CD14-positive monocyte (primary cell): ENCODE measurements around the gene PARD6G. TPM values are rescaled to one million over a fixed set of nuclear protein-coding genes. Genes with fewer than 3 reads are reported as not detected.

Experiments used
- DNase-seq, 3 donors: peaks; one replicate each; pipeline ENCODE4 v3.0.0-alpha.2; 2011 to 2022
- H2AFZ ChIP-seq: 2 replicates; pipeline ENCODE4 v1.6.0; 2012; ENCODE audit warnings: mild to moderate bottlenecking, low read depth, low read length, inconsistent platforms; ENCODE audit not compliant: insufficient read depth, poor library complexity, severe bottlenecking
- H3K27ac ChIP-seq, 2 donors: 1 replicate in 1 of 2; 2 replicates in 1 of 2; pipeline ENCODE4 v1.5.1; 2012 to 2013; ENCODE audit warnings: low read length in 2 of 2, control low read depth in 1 of 2, inconsistent platforms in 1 of 2, low read depth in 1 of 2, mild to moderate bottlenecking in 1 of 2
- H3K27me3 ChIP-seq, 2 donors: one replicate each; pipeline versions ENCODE4 v1.6.0 to v1.6.1; 2011 to 2013; ENCODE audit warnings: low read length in 2 of 2; ENCODE audit not compliant: control insufficient read depth in 2 of 2, insufficient read depth in 2 of 2
- H3K36me3 ChIP-seq, 2 donors: replicated peaks in 1 of 2; 1 replicate in 1 of 2; 2 replicates in 1 of 2; pipeline versions ENCODE4 v1.5.1 to v1.6.1; 2012 to 2013; ENCODE audit warnings: low read length in 2 of 2, control low read depth in 1 of 2, inconsistent platforms in 1 of 2, mild to moderate bottlenecking in 1 of 2; ENCODE audit not compliant: insufficient read depth in 2 of 2, control insufficient read depth in 1 of 2
- H3K4me1 ChIP-seq, 2 donors: 1 replicate in 1 of 2; 2 replicates in 1 of 2; pipeline versions ENCODE4 v1.5.1 to v1.6.1; 2012 to 2013; ENCODE audit warnings: low read length in 2 of 2, control low read depth in 1 of 2, inconsistent platforms in 1 of 2, mild to moderate bottlenecking in 1 of 2, moderate library complexity in 1 of 2; ENCODE audit not compliant: insufficient read depth in 2 of 2, control insufficient read depth in 1 of 2
- H3K4me2 ChIP-seq: replicated peaks from 2 replicates; pipeline ENCODE3; 2012; ENCODE audit warnings: low read length, moderate library complexity, mild to moderate bottlenecking; ENCODE audit not compliant: poor library complexity, severe bottlenecking; ENCODE audit errors: extremely low read depth
- H3K4me3 ChIP-seq, 3 experiments: fragments of 200-600 bp in 1 of 3; sonication (generic) in 1 of 3; replicated peaks in 1 of 3; 1 replicate in 2 of 3; 2 replicates in 1 of 3; pipeline ENCODE4 v1.5.1; 2011 to 2013; ENCODE audit warnings: low read length in 3 of 3, mild to moderate bottlenecking in 3 of 3, control low read depth in 2 of 3, low read depth in 2 of 3, inconsistent platforms in 1 of 3, moderate library complexity in 1 of 3
- H3K79me2 ChIP-seq: 2 replicates; pipeline ENCODE4 v1.6.0; 2012; ENCODE audit warnings: mild to moderate bottlenecking, control low read depth, inconsistent platforms, low read length, moderate library complexity; ENCODE audit not compliant: insufficient read depth
- H3K9ac ChIP-seq: 2 replicates; pipeline ENCODE4 v1.6.0; 2017; ENCODE audit warnings: low read length, mild to moderate bottlenecking; ENCODE audit not compliant: insufficient read depth, poor library complexity, severe bottlenecking
- H3K9me3 ChIP-seq, 2 donors: replicated peaks in 1 of 2; 1 replicate in 1 of 2; 2 replicates in 1 of 2; pipeline versions ENCODE4 v1.5.1 to v1.6.1; 2012 to 2013; ENCODE audit warnings: low read length in 2 of 2, control low read depth in 1 of 2; ENCODE audit not compliant: control insufficient read depth in 1 of 2, insufficient read depth in 1 of 2
- H4K20me1 ChIP-seq: 2 replicates; pipeline ENCODE4 v1.6.0; 2012; ENCODE audit warnings: mild to moderate bottlenecking, low read length, control low read depth, moderate library complexity; ENCODE audit not compliant: insufficient read depth
- H3K27ac Mint-ChIP-seq, 7 donors: one replicate each; pipeline ENCODE4 v1.8.0; 2020; ENCODE audit warnings: mild to moderate bottlenecking in 7 of 7, mixed read lengths in 7 of 7, moderate library complexity in 6 of 7, inconsistent platforms in 2 of 7
- H3K27me3 Mint-ChIP-seq, 3 donors: one replicate each; pipeline ENCODE4 v1.8.0; 2021 to 2022; ENCODE audit warnings: low read depth in 3 of 3, mild to moderate bottlenecking in 3 of 3, mixed read lengths in 3 of 3, moderate library complexity in 3 of 3, inconsistent platforms in 1 of 3
- H3K36me3 Mint-ChIP-seq, 2 donors: one replicate each; pipeline ENCODE4 v1.8.0; 2020; ENCODE audit warnings: mixed read lengths in 2 of 2, inconsistent platforms in 1 of 2, mild to moderate bottlenecking in 1 of 2
- H3K4me1 Mint-ChIP-seq: one replicate; pipeline ENCODE4 v1.8.0; 2020; ENCODE audit warnings: mild to moderate bottlenecking, mixed read lengths
- H3K4me3 Mint-ChIP-seq, 2 donors: one replicate each; pipeline ENCODE4 v1.8.0; 2020; ENCODE audit warnings: mild to moderate bottlenecking in 2 of 2, mixed read lengths in 2 of 2, moderate library complexity in 1 of 2
- H3K9me3 Mint-ChIP-seq, 7 donors: one replicate each; pipeline ENCODE4 v1.8.0; 2020 to 2022; ENCODE audit warnings: mixed read lengths in 7 of 7, mild to moderate bottlenecking in 6 of 7, moderate library complexity in 6 of 7, inconsistent platforms in 2 of 7
- WGBS: methylation state at CpG from one replicate; pipeline ENCODE4 v1.1.5; 2013; ENCODE audit warnings: missing lambda C conversion rate; ENCODE audit not compliant: insufficient coverage; 5-methylcytosine and 5-hydroxymethylcytosine counted together
- intact Hi-C, 2 donors: fragments of 100-400 bp; cut with micrococcal nuclease; formaldehyde crosslinking; loops; one replicate each; pipeline versions ENCODE4 v1.15.0 to v1.15.1; 2023
- polyA plus RNA-seq, 3 donors: library from polyadenylated mRNA; depleted of rRNA in 1 of 3; unstranded in 2 of 3; stranded (reverse) in 1 of 3; fragments of 300-500 nt in 2 of 3; fragments of >200 nt in 1 of 3; fragmentation: Illumina TruSeq in 2 of 3; gene quantifications; 1 replicate in 2 of 3; 2 replicates in 1 of 3; pipeline ENCODE4 v1.2.3, GENCODE V29; 2012 to 2021
- TF ChIP-seq, protein P1 (sequence below): fragments of 200-600 bp; IDR thresholded peaks from one replicate; pipeline ENCODE4 v1.8.0; 2022; ENCODE audit warnings: antibody characterized with exemption, mild to moderate bottlenecking

PARD6G gene
- polyA plus RNA-seq, 3 donors = not detected

DNA sequence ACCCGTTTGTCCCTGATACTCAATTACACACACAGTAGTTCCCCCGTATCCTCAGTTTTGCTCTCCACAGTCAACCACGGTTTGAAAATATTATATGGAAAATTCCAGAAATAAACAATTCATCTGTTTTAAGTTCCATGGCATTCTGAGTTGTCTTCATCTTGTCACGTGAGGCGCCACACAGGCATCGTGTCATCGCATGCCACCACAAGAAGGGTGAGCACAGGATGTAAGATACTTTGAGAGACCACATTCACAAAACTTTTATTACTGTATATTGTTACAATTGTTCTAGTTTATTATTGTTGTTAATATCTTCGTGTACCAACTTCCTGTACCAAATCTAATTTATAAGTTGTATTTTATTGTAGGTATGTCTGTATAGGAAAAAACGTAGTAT lies 120.5 kb downstream of the PARD6G start:
- no peaks in the 10 kb centered on the region for H3K9me3 ChIP-seq
- WGBS = no CpG with 5 or more reads among the region's 9 CpGs
- Mint-ChIP-seq H3K4me1 (peaks cover 1% of the 10 kb centered on the region), H3K4me3 (no peak overlapping the region), H3K36me3 (peaks cover 24 to 40% of the 10 kb centered on the region in 2 donors), H3K27ac (no peak overlapping the region), H3K27me3 (peaks cover 0 to 1% (median 0%) of the 10 kb centered on the region in 3 donors), H3K9me3 (peaks cover 0 to 2% (median 0%) of the 10 kb centered on the region in 7 donors)
- H3K4me3 ChIP-seq = no peak overlapping the region
- intact Hi-C loops = no loop called here
- no peak for DNase-seq
- H3K27me3 ChIP-seq = no peaks in the 10 kb centered on the region
- no peaks in the 10 kb centered on the region for H4K20me1 ChIP-seq
- no peak overlapping the region for H2AFZ ChIP-seq
- TF ChIP-seq, protein P1, sequence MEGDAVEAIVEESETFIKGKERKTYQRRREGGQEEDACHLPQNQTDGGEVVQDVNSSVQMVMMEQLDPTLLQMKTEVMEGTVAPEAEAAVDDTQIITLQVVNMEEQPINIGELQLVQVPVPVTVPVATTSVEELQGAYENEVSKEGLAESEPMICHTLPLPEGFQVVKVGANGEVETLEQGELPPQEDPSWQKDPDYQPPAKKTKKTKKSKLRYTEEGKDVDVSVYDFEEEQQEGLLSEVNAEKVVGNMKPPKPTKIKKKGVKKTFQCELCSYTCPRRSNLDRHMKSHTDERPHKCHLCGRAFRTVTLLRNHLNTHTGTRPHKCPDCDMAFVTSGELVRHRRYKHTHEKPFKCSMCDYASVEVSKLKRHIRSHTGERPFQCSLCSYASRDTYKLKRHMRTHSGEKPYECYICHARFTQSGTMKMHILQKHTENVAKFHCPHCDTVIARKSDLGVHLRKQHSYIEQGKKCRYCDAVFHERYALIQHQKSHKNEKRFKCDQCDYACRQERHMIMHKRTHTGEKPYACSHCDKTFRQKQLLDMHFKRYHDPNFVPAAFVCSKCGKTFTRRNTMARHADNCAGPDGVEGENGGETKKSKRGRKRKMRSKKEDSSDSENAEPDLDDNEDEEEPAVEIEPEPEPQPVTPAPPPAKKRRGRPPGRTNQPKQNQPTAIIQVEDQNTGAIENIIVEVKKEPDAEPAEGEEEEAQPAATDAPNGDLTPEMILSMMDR = no peak
- no peak overlapping the region for H3K4me2 ChIP-seq
- H3K79me2 ChIP-seq = peaks cover 24% of the 10 kb centered on the region
- H3K27ac ChIP-seq = no peak overlapping the region
- no peaks in the 10 kb centered on the region for H3K4me1 ChIP-seq
- H3K9ac ChIP-seq = no peak overlapping the region
- no peaks in the 10 kb centered on the region for H3K36me3 ChIP-seq

DNA sequence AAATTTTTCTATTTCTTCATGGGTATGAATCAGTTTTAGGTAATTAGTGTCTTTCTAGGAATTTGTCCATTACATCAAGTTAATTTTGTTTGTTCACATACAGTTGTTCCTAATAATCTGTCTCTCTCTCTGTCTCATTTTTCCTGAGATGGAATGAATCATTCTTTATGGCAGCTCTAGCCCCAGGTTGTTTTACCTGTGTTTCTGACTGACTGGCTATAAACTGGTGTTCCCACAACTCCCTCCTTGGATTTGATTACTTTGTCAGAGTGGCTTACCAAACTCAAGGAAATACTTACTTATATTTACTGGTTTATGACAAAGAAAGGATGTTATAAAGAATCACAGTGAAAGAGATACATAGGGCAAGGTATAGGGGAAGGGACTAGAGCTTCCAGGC lies 123.2 kb downstream of the PARD6G start:
- no peaks in the 10 kb centered on the region for H4K20me1 ChIP-seq
- H3K9ac ChIP-seq = no peak overlapping the region
- H3K9me3 ChIP-seq = no peaks in the 10 kb centered on the region
- H3K9me3 Mint-ChIP-seq = peaks cover 0 to 2% (median 0%) of the 10 kb centered on the region in 7 donors
- TF ChIP-seq, protein P1 = no peak
- no peak overlapping the region for H3K4me3 Mint-ChIP-seq
- H2AFZ ChIP-seq = no peak overlapping the region
- H3K27ac ChIP-seq = no peak overlapping the region
- H3K27ac Mint-ChIP-seq = no peak overlapping the region
- peaks cover 28 to 58% of the 10 kb centered on the region in 2 donors for H3K36me3 Mint-ChIP-seq
- peaks cover 3 to 10% of the 10 kb centered on the region in 2 donors for H3K36me3 ChIP-seq
- intact Hi-C loops = no loop called here
- DNase-seq = no peak
- peaks cover 1% of the 10 kb centered on the region for H3K4me1 Mint-ChIP-seq
- H3K4me2 ChIP-seq = no peak overlapping the region
- H3K4me1 ChIP-seq = no peaks in the 10 kb centered on the region
- no peaks in the 10 kb centered on the region for H3K27me3 ChIP-seq
- H3K79me2 ChIP-seq = peaks cover 24% of the 10 kb centered on the region
- H3K4me3 ChIP-seq = no peak overlapping the region
- H3K27me3 Mint-ChIP-seq = peaks cover 0 to 1% (median 0%) of the 10 kb centered on the region in 3 donors
